GM12892 (cell line): ENCODE results near the gene CD207.

Experiments used
- DNase-seq: peaks from one replicate; pipeline ENCODE4 v3.0.0; 2011; ENCODE audit not compliant: insufficient read length
- FAIRE-seq: peaks from 2 replicates; lab custom pipeline; 2011; peaks lifted over from hg19 to GRCh38; lab: Jason Lieb, UNC
- POLR2A ChIP-seq: IDR thresholded peaks from 2 replicates; pipeline ENCODE4 v1.6.1; 2011; ENCODE audit warnings: low read depth, low read length, control low read depth
- POLR2AphosphoS5 ChIP-seq: IDR thresholded peaks from 2 replicates; pipeline ENCODE4 v1.6.1; 2011; ENCODE audit warnings: low read depth, low read length, control low read depth
- TAF1 ChIP-seq: IDR thresholded peaks from 2 replicates; pipeline ENCODE4 v1.6.1; 2011; ENCODE audit warnings: low read depth, mild to moderate bottlenecking, control low read depth, low read length, borderline replicate concordance

Gene CD207

GRCh38 chr2:70785137-70785911, 50.3 kb downstream of the CD207 start:
- DNase-seq (no peak), FAIRE-seq (no peak)
- no peak for TF ChIP-seq TAF1
- TF ChIP-seq POLR2A = no peak
- TF ChIP-seq POLR2AphosphoS5 = no peak

- DNase-seq = no peak
- TF ChIP-seq TAF1 = no peak
- no peak for TF ChIP-seq POLR2AphosphoS5
- TF ChIP-seq POLR2A = no peak
- FAIRE-seq = no peak
Observed at GRCh38 chr2:70784320-70784719, 51.3 kb downstream of the CD207 start.
